ENCODE measurements around the gene CCDC51. TPM values are rescaled to one million over a fixed set of nuclear protein-coding genes. Genes with fewer than 3 reads are reported as not detected.

CCDC51 gene
- polyA plus RNA-seq, 1 of the 3 experiments (the other 2 are of a cell fraction), result 24.2 TPM

DNA sequence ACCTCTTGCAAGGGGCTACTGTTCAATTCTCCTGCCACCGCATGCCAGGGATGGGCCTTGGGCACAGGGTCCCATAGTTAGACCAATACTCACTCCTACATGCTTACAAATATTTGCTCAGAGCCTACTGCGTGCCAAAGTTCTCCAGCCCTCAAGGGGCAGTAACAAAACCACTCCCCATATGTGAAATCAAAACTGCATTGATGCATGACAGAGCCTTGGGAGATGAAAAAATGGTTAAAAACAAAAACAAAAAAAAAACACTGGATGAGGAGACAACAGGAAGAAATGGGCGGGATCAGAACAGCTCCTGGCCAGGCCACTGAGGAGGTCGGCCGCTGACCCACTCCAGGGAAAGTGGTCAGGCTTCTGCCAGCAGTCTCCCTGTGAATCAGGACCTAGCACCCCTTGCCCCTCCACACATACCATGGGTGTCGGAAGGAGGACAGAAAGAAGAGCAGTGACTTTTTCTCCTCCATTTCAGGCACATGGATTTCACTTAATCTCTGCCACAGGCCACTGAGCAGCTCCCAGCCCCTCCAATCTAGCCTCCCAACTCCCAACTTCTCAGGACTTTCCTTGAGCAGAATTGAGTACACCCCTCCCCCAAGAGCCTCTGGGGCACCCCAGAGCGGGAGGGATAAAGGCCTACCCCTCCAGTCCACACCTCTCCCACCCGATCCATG, 12.8 kb downstream of the CCDC51 start:
- CTCF ChIA-PET, result interaction anchor here (13.2 to 14.1 kb wide), 2 partner anchors 8 to 21 kb away, joined by 156 to 399 read pairs; no protein-coding TSS in a partner anchor

More for the DNA sequence above, 12.8 kb downstream of the CCDC51 start:
- DNase-seq, result no peak
- Histone ChIP-seq H3K36me3 (replicated peaks in 1 of 2; ENCODE audit: control insufficient read depth in 1 of 2, insufficient read depth in 2 of 2, low read length in 1 of 2) (peaks cover 0 to 3% of the 10 kb centered on the region in 2 experiments), H4K20me1 (ENCODE audit: insufficient read depth) (no peaks in the 10 kb centered on the region), H3K4me2 (peak overlapping the region; percentile 99), H3K4me1 (ENCODE audit: control insufficient read depth in 1 of 2, insufficient read depth in 2 of 2, low read depth in 1 of 2, low read length in 1 of 2) (peaks cover 7 to 51% of the 10 kb centered on the region in 2 experiments; a peak in 2 of 4 replicates), H3K9me2 (no peaks in the 10 kb centered on the region), H3K9ac (no peak overlapping the region), H3K9me3 (no peaks in the 10 kb centered on the region), H3K27me3 (ENCODE audit: insufficient read depth) (no peaks in the 10 kb centered on the region), H3K27ac (ENCODE audit: low read depth in 2 of 2, low read length in 1 of 2) (no peak overlapping the region; a peak in 1 of 4 replicates), H3K4me3 (ENCODE audit: low read depth in 2 of 2, low read length in 1 of 2) (peak overlapping the region in 1 of 2 experiments; percentile 79; a peak in 1 of 4 replicates), H2AFZ (ENCODE audit: low read depth) (no peak overlapping the region), H3K79me2 (ENCODE audit: insufficient read depth) (peaks cover 56% of the 10 kb centered on the region), H3F3A (replicated peaks; ENCODE audit: insufficient read depth) (no peaks in the 10 kb centered on the region)
- 81% methylated on average over 7 of the region's 8 CpGs for WGBS (ENCODE audit: low lambda C conversion rate)
- TF ChIP-seq, protein P1, sequence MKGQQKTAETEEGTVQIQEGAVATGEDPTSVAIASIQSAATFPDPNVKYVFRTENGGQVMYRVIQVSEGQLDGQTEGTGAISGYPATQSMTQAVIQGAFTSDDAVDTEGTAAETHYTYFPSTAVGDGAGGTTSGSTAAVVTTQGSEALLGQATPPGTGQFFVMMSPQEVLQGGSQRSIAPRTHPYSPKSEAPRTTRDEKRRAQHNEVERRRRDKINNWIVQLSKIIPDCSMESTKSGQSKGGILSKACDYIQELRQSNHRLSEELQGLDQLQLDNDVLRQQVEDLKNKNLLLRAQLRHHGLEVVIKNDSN (IDR thresholded peaks at IDR 0.05; ENCODE audit: borderline replicate concordance, low read depth), result no peak
- no peak for TF ChIP-seq FOSL2 (IDR thresholded peaks at IDR 0.05; ENCODE audit: borderline replicate concordance, low read depth)
- no peak for TF ChIP-seq GATA2 (CRISPR knock-in tag; IDR thresholded peaks at IDR 0.05)
- TF ChIP-seq ELF1 (IDR thresholded peaks at IDR 0.05), result no peak
- TF ChIP-seq NRF1 (IDR thresholded peaks at IDR 0.05; ENCODE audit: low read depth, low read length), result no peak
- TF ChIP-seq EP300 (IDR thresholded peaks at IDR 0.05; ENCODE audit: borderline replicate concordance in 1 of 2, low read depth in 1 of 2, low read length in 1 of 2), result no peak
- TF ChIP-seq, protein P2, sequence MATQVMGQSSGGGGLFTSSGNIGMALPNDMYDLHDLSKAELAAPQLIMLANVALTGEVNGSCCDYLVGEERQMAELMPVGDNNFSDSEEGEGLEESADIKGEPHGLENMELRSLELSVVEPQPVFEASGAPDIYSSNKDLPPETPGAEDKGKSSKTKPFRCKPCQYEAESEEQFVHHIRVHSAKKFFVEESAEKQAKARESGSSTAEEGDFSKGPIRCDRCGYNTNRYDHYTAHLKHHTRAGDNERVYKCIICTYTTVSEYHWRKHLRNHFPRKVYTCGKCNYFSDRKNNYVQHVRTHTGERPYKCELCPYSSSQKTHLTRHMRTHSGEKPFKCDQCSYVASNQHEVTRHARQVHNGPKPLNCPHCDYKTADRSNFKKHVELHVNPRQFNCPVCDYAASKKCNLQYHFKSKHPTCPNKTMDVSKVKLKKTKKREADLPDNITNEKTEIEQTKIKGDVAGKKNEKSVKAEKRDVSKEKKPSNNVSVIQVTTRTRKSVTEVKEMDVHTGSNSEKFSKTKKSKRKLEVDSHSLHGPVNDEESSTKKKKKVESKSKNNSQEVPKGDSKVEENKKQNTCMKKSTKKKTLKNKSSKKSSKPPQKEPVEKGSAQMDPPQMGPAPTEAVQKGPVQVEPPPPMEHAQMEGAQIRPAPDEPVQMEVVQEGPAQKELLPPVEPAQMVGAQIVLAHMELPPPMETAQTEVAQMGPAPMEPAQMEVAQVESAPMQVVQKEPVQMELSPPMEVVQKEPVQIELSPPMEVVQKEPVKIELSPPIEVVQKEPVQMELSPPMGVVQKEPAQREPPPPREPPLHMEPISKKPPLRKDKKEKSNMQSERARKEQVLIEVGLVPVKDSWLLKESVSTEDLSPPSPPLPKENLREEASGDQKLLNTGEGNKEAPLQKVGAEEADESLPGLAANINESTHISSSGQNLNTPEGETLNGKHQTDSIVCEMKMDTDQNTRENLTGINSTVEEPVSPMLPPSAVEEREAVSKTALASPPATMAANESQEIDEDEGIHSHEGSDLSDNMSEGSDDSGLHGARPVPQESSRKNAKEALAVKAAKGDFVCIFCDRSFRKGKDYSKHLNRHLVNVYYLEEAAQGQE (IDR thresholded peaks at IDR 0.05; ENCODE audit: low read depth, low read length), result no peak
- no peak for TF ChIP-seq YY1 (IDR thresholded peaks at IDR 0.05; ENCODE audit: low read depth)
- TF ChIP-seq MEF2A (IDR thresholded peaks at IDR 0.05; ENCODE audit: borderline replicate concordance, low read depth), result no peak
- TF ChIP-seq, protein P3, sequence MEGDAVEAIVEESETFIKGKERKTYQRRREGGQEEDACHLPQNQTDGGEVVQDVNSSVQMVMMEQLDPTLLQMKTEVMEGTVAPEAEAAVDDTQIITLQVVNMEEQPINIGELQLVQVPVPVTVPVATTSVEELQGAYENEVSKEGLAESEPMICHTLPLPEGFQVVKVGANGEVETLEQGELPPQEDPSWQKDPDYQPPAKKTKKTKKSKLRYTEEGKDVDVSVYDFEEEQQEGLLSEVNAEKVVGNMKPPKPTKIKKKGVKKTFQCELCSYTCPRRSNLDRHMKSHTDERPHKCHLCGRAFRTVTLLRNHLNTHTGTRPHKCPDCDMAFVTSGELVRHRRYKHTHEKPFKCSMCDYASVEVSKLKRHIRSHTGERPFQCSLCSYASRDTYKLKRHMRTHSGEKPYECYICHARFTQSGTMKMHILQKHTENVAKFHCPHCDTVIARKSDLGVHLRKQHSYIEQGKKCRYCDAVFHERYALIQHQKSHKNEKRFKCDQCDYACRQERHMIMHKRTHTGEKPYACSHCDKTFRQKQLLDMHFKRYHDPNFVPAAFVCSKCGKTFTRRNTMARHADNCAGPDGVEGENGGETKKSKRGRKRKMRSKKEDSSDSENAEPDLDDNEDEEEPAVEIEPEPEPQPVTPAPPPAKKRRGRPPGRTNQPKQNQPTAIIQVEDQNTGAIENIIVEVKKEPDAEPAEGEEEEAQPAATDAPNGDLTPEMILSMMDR (IDR thresholded peaks at IDR 0.05), result no peak
- no peak for TF ChIP-seq NFIC (IDR thresholded peaks at IDR 0.05; ENCODE audit: borderline replicate concordance)
- no peak for TF ChIP-seq RCOR1 (IDR thresholded peaks at IDR 0.05; ENCODE audit: low read length)
- POLR2A ChIA-PET, result no interaction called here
